HG02943 (cell line): ENCODE data around the gene SOX5.
"Not testable (repeated sequence)": the region's sequence is repeated elsewhere in the genome, so short reads cannot be mapped to it uniquely, and the experiment has no call there.

Experiments used
- ATAC-seq: cut with Tn5 transposase; IDR thresholded peaks from one replicate; pipeline ENCODE4 v1.9.1; 2021; ENCODE audit warnings: mild to moderate bottlenecking, low read depth, moderate library complexity; ENCODE audit not compliant: unreplicated experiment

SOX5 gene

DNA sequence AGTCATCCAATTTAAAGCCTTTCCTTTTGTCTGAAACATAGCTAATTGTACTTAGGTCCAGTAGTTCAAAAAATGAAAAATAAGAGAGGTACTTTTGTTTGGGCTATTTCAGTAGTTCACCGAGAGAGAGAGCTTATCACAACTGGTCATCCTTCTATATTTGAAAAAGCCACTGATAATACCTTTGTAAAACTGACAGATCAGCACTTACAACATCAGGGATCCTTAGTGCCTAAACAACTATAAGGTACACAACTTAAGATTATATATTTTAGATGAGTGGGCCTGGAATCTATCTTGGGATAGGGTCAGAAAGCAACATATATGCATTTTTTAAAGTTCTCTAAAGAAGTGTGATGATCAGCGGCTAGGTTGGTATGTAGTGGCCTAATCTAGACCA lies 97.9 kb downstream of the SOX5 start:
- no peak for ATAC-seq

DNA sequence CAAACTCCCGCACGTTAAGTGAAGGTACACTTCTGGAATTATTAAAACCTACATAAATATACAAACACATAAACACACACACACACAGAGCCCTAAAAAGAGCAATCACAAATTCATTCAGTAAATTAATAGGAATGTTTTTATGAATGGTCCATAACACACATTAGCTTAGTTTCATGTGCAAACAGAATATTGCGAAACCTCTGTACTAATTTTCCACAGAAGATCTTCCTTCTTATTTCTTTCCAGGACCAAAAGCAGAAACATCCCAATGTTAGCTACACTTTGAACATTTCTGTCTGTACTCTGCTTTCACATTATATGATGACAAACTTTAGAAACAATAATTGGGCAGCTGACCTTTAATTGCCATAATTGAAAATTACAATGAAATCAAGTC lies 101.6 kb downstream of the SOX5 start:
- no peak for ATAC-seq

- ATAC-seq = no peak
Observed at GRCh38 chr12:23843958-23844357, 105.5 kb downstream of the SOX5 start.

- no peak for ATAC-seq
Observed at GRCh38 chr12:23834076-23834475, 115.4 kb downstream of the SOX5 start.

DNA sequence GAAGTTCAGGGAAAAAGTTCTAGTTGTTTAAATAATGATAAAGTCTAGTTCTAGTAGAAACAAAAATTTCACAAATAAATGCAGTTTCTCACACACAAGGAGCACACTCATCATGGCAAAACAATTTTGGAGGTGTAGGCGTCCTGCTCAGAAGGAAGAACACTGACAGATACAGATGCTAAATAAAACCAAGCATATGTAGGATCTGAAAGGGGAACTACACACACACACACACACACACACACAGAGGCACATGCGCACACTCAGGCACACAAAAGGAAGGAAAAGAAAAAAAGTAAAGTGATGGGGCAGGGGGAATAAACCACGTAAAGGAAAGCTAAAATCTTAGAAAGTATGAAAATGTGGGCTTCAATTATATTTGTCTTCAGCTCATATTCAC lies 117.7 kb downstream of the SOX5 start:
- ATAC-seq = no peak

DNA sequence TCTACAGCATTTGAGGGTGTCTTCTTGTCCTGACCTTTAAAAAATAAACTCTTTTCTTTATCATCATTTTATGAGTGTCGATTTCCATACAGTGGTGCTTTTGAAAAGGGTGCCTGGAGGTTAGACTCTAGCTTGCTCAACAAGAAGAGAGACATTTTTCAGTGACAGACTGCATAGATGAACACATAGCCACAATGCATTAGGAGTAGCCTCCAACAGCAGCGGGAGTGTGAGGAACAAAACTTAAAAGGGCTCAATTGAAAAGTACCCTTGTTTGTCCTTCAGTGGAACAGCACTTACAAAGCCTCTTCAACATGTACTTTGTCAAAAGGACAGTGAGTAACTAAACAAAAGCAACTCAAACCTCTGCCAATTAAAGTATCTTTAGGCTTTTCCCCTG lies 119.3 kb downstream of the SOX5 start:
- no peak for ATAC-seq

- ATAC-seq = no peak
Observed at GRCh38 chr12:23827353-23827752, 122.1 kb downstream of the SOX5 start.

- ATAC-seq = not testable (repeated sequence)
Observed at GRCh38 chr12:23825124-23825523, 124.3 kb downstream of the SOX5 start.

GRCh38 chr12:23824358-23824757 lies 125.1 kb downstream of the SOX5 start:
- ATAC-seq = no peak

- ATAC-seq = not testable (repeated sequence)
Observed at GRCh38 chr12:23822883-23823282, 126.6 kb downstream of the SOX5 start.

- no peak for ATAC-seq
Observed at GRCh38 chr12:23817345-23817744, 132.1 kb downstream of the SOX5 start.

DNA sequence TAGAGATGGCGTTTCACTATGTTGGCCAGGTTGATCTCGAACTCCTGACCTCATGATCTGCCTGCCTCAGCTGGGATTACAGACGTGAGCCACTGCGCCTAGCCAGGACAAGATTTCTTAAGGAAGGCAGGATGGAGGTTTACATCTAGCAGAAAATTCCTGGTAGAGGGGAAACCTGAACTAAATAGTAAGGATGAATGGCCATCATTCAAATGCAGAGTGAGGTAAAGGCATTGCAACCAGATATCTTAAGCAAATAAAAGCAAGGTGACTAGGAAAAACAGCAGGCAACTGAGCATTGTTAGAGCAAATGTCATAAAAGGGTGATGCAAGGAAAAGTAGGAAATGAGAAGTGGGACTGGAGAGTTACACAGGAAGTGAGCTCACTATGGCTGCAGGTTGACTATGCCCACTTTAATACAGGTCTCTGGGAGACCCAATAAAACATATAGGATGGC lies 133.0 kb downstream of the SOX5 start:
- ATAC-seq = no peak

GRCh38 chr12:23815810-23816209 lies 133.7 kb downstream of the SOX5 start:
- ATAC-seq = no peak

GRCh38 chr12:23813206-23813605 lies 136.3 kb downstream of the SOX5 start:
- no peak for ATAC-seq

DNA sequence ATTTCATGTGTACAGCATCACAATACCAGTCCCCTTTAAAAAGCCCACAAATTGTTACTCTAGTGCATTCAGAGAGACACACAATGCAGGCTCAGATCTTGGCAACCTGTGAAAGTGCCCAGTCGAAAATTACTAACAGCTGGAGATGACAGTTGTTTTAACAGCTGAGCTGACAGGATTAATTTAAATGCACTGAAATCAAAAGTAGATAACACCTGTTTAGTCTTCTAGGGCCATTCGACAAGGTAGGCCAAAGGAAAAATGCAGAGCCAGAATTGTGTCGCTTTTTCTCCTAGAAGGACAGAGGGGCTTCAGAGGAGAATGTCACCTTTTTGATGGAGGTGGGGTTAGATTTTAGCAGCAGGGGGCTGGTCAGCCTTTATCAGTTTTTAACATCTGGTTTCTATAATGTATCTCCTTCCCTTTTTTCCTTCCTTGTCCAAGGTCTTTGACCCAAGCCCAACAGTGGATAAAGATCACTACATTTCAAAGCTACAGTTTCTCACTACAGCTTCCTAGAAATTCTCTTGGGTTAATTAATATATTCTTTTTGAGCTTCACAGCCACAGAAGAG lies 139.1 kb downstream of the SOX5 start:
- ATAC-seq = no peak

- ATAC-seq = no peak
Observed at GRCh38 chr12:23803540-23803939, 145.9 kb downstream of the SOX5 start.

GRCh38 chr12:23795494-23795893 lies 154.0 kb downstream of the SOX5 start:
- no peak for ATAC-seq

DNA sequence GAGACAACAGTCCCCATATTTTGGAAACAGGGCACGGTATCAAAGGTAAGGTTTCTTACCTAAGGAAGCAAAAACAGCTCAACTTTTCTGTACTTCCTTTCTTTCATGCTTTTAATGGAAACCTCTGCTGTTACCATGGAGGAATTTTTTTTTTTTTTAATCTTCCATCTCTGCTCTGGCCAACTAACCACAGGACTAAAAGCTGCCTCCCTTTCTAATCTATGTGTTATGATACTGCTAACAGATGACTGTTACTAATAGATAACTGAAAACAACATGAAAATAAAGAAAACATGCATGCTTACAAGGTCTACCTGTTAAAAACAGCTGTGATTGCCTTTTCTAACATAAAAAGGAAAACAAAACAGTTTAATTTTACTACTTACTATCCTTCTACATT lies 168.4 kb downstream of the SOX5 start:
- no peak for ATAC-seq

DNA sequence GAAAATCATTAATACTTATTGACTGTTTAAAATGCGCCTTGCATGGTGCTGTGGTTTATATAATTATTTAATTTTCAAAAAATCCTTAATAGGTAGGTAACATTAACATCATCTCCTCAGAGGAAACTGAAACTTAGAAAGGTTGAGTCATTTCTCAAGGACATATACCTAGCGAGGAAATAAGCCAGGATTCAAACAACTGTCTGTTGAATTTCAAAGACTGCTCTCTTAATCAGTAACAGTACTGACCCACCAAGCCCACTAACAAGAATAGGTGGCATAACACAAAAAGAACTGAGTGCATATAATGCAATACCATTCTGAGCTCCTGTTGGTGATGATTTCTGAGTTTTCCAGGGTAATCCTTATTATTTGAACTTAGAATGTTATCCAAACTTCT lies 174.3 kb downstream of the SOX5 start:
- no peak for ATAC-seq

DNA sequence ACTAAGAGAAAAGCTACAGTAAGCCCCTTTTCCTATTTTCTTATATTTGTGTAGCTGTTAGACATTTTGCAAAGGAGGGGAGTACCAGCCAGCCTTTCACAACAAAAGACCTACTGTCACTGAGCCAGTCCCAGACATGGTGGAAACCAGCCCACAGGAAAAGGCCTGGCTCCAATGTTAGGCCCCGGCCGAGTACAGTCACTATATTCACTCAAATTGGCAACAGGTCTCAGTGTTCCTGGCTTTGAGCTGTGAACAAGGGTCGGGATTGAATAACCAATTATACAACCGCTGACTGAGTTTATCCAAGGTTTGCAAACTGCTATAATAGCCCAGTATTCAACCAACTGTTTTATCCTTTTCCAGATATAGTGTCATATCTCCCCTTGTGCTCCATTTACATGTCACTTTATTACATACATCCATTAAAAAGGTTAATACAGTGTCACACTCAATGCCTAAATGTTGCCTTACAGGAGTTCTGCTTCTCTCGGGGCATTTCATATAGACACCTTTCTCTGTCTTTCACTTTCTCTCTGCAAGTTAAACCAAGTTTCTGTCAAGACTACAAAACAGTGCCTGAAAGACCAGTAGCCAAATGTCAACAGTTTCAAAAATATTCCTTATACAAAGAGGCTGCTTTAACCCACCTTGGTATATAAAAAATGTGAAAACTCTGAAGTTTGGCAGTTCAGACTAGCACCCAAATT lies 178.1 kb downstream of the SOX5 start:
- ATAC-seq = no peak

GRCh38 chr12:23770202-23770938 lies 179.1 kb downstream of the SOX5 start:
- no peak for ATAC-seq

GRCh38 chr12:23767834-23768233 lies 181.6 kb downstream of the SOX5 start:
- no peak for ATAC-seq
